Inflammatory macrophage (primary cell): ENCODE measurements around the gene SLC9A9.

Source experiments
- DNase-seq, 2 donors: peaks; one replicate each; pipeline ENCODE4 v3.0.0-alpha.2; 2020 to 2022

The SLC9A9 gene

GRCh38 chr3:143273975-143274690, 574.1 kb downstream of the SLC9A9 start:
- no peak for DNase-seq

- DNase-seq, result no peak
Observed at GRCh38 chr3:143271136-143271535, 577.1 kb downstream of the SLC9A9 start.

GRCh38 chr3:143269741-143270140, 578.5 kb downstream of the SLC9A9 start:
- DNase-seq, result no peak

- no peak for DNase-seq
Observed at GRCh38 chr3:143267989-143268388, 580.3 kb downstream of the SLC9A9 start.

GRCh38 chr3:143266927-143267326, 581.3 kb downstream of the SLC9A9 start:
- peak in 1 of 2 donors; percentile 17 for DNase-seq

- no peak for DNase-seq
Observed at GRCh38 chr3:143266511-143266910, 581.8 kb downstream of the SLC9A9 start.

- no peak for DNase-seq
Observed at GRCh38 chr3:143265501-143266070, 582.7 kb downstream of the SLC9A9 start.

- no peak for DNase-seq
Observed at GRCh38 chr3:143263852-143264513, 584.3 kb downstream of the SLC9A9 start.

- DNase-seq, result no peak
Observed at GRCh38 chr3:143261848-143262247, 586.4 kb downstream of the SLC9A9 start.

- DNase-seq, result no peak
Observed at GRCh38 chr3:143258692-143259091, 589.6 kb downstream of the SLC9A9 start.

- DNase-seq, result no peak
Observed at GRCh38 chr3:143256416-143256815, 591.9 kb downstream of the SLC9A9 start.

GRCh38 chr3:143255739-143256138, 592.5 kb downstream of the SLC9A9 start:
- DNase-seq, result no peak

- DNase-seq, result no peak
Observed at GRCh38 chr3:143252931-143253330, 595.3 kb downstream of the SLC9A9 start.

- DNase-seq, result no peak
Observed at GRCh38 chr3:143249014-143249413, 599.3 kb downstream of the SLC9A9 start.

GRCh38 chr3:143247073-143247472, 601.2 kb downstream of the SLC9A9 start:
- DNase-seq, result no peak

- DNase-seq, result no peak
Observed at GRCh38 chr3:143245692-143246091, 602.6 kb downstream of the SLC9A9 start.

- DNase-seq, result no peak
Observed at GRCh38 chr3:143244516-143245063, 603.7 kb downstream of the SLC9A9 start.

- no peak for DNase-seq
Observed at GRCh38 chr3:143243686-143244085, 604.6 kb downstream of the SLC9A9 start.

- DNase-seq, result no peak
Observed at GRCh38 chr3:143242691-143243090, 605.6 kb downstream of the SLC9A9 start.

- DNase-seq, result no peak
Observed at GRCh38 chr3:143242101-143242500, 606.2 kb downstream of the SLC9A9 start.

GRCh38 chr3:143241481-143241951, 606.8 kb downstream of the SLC9A9 start:
- no peak for DNase-seq

GRCh38 chr3:143240886-143241285, 607.4 kb downstream of the SLC9A9 start:
- no peak for DNase-seq

- no peak for DNase-seq
Observed at GRCh38 chr3:143239031-143239430, 609.2 kb downstream of the SLC9A9 start.
